AG09309 (cell line): ENCODE results near the gene NCAPH2.

Source experiments
- DNase-seq: peaks from one replicate; pipeline ENCODE4 v3.0.0-alpha.2; 2010; ENCODE audit warnings: low read depth
- H3K4me3 ChIP-seq: 2 replicates; pipeline ENCODE4 v1.5.1; 2011; ENCODE audit warnings: mild to moderate bottlenecking, low read depth, low read length, moderate library complexity; ENCODE audit not compliant: control insufficient read depth
- TF ChIP-seq, protein P1 (sequence below): IDR thresholded peaks from 2 replicates; pipeline ENCODE4 v1.5.1; 2011; ENCODE audit warnings: mild to moderate bottlenecking, low read depth, low read length, inconsistent platforms; ENCODE audit not compliant: insufficient read depth, control insufficient read depth; ENCODE audit errors: missing control alignments

The NCAPH2 gene

DNA sequence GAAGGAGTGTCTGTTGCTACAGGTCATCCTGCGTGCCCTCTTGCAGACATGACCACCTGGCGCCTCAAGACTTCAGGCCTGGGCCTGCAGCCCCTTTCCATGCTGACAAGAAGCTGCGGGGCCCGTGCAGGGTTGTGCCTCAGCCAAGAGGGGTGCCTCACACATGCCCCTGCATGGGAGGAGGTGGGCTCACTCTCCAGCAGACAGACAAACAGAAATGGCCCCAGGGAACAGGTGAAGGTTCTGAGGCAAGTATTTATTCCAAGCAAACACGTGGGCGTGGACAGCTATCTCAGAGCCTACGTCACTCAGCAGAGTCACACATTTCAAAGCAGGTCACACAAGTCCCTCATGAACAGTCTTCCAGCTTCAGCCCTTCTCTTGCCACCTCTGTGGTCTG is 60.6 kb downstream of the NCAPH2 start:
- TF ChIP-seq, protein P1, sequence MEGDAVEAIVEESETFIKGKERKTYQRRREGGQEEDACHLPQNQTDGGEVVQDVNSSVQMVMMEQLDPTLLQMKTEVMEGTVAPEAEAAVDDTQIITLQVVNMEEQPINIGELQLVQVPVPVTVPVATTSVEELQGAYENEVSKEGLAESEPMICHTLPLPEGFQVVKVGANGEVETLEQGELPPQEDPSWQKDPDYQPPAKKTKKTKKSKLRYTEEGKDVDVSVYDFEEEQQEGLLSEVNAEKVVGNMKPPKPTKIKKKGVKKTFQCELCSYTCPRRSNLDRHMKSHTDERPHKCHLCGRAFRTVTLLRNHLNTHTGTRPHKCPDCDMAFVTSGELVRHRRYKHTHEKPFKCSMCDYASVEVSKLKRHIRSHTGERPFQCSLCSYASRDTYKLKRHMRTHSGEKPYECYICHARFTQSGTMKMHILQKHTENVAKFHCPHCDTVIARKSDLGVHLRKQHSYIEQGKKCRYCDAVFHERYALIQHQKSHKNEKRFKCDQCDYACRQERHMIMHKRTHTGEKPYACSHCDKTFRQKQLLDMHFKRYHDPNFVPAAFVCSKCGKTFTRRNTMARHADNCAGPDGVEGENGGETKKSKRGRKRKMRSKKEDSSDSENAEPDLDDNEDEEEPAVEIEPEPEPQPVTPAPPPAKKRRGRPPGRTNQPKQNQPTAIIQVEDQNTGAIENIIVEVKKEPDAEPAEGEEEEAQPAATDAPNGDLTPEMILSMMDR: no peak
- no peak overlapping the region for H3K4me3 ChIP-seq
- DNase-seq: no peak

DNA sequence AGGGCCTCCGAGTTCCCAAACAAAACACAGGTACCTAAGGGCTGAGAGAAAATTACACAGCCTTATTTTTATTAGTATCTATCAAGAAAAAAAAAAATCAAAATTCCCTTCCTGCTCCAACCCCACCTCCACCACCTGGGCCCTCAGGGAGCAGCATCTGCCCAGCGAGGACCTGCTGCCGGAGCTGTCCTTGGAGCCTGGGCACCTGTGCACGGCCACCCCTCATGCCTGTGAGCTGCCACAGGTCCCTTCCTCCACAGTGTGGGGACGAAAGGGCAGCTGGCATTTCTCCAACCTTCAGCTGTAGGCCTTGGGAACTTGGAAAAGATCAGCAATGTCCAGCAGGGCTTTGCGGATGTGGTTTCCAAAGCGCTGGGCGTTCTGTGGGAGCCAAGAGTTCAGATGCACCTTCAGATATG is 61.0 kb downstream of the NCAPH2 start:
- no peak for DNase-seq
- H3K4me3 ChIP-seq: no peak overlapping the region
- TF ChIP-seq, protein P1: no peak

DNA sequence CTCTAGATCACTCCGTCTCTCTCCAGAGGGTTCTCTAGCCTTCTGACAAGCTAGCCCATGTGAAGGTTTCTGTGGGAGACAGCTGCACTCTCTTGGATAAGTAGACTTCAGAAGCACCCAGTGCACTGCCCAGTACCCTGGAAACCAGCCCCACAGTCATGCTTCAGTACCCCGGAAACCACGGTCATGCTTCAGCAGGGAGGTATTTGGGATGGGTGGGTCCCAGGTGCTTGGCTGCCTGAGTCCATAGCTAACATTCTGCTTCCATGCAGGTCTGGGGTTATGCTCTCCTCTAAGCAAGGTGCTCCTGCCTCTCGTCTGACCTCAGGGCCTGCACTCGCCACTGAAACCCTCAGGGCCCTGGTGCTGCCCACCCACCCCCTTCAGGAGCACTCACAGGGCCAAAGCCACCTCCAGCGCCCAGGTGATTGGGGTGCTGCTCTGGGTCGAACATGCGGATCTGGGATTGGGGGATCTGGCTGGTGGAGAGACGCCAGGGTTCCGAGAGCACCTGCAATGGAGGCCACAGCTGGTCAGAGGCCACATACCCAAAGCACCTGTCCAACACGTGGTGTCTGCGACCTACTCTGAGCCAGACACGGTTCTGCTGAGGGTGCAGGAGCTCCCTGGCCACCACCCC is 62.0 kb downstream of the NCAPH2 start:
- DNase-seq: no peak

DNA sequence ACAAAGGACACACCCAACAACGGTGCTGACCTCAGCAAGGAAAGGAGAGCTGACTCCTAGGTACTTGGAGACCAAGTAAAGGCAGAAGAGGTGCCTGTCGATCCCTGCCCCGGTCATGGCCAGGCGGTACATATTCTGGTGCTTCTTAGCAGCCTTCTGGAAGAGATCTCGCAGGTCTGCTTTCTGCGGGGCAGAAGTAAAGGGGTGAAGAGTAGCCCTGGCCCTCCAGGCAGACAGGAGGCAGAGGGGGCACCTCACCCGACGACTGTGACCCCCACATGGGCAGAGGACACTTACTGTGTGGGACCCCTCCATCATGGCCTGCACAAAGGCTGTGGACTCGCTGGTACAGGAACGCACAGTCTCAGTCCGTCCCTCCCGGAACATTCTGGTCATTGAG is 62.8 kb downstream of the NCAPH2 start:
- TF ChIP-seq, protein P1: no peak
- no peak overlapping the region for H3K4me3 ChIP-seq
- DNase-seq: no peak

More for the DNA sequence above, 62.0 kb downstream of the NCAPH2 start:
- TF ChIP-seq, protein P1: no peak
- H3K4me3 ChIP-seq: no peak overlapping the region

DNA sequence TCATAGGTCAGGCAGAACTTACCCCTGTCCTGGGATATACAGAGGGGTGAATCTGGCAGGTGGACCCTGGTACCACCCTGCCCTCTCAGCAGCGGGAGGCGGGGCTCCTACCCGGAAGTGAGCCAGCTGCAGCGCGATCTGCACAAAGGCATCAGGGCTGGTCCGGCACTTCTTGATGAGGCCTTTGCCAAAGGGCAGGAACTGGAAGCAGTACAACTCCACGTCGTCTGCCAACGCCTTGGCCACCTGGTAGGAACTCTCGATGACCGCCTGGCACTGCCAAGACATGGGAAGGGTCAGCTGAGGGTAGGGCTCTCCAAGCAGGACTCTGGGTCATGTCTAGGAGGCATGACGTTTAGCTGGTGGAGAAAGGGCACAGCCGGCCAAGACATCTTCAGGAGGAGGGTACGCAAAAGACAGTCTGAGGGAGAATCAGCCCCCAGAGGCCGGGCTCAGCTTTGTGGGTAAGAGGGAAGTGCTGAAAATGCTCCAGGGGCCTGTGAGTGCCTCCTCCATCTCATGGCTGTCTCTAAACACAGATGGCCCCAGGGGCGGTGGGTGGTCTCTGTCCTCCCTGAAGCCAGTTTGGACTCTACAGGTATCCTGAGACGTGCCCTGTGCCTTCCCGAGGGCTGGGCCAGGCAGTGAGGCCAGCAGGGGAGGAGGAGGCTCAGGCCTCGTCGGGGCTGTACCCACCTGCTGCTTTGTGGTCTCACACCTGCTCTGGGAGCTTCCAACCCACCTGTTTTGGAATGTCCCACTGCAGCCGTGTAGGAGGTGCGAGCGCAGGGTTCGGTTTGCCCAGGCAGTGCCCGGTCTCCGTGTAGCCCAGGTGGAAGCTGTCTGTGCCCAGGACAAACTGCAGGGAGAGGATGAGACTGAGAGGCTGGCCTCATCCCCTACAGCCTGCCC is 63.5 kb downstream of the NCAPH2 start:
- H3K4me3 ChIP-seq: no peak overlapping the region
- TF ChIP-seq, protein P1: no peak
- DNase-seq: no peak

DNA sequence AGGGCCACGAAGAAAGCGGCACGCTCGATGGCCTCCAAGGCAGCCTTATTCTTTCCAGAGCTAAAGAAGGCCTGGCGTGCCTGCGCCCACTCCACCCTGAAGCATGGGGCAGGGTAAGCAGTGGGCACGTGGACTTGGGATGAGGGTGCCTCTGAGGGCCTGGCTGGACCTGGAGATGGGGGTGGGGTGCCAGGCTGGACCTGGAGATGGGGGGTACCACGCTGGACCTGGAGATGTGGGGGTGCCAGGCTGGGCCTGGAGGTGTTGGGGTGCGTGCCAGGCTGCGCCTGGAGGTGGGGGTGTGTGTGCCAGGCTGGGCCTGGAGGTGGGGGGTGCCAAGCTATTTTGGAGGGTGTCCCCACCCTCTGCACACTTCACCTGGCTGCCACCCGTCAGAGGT is 64.9 kb downstream of the NCAPH2 start:
- no peak for DNase-seq
- no peak overlapping the region for H3K4me3 ChIP-seq
- TF ChIP-seq, protein P1: no peak
